NOMO-1 (cell line): ENCODE data around the gene ARHGEF39.
A peak's percentile ranks its signal among the peaks of the same experiment; 100 is the strongest.

Experiments
- DNase-seq, 2 experiments: peaks; one replicate each; lab custom pipeline; 2025; ENCODE audit not compliant: unreplicated experiment in 2 of 2; lab: John Stamatoyannopoulos, UW

Gene ARHGEF39

GRCh38 chr9:35691757-35692301 lies 26.8 kb upstream of the ARHGEF39 start:
- no peak for DNase-seq

- peak; percentile 45 to 47 for DNase-seq
Observed at GRCh38 chr9:35691334-35691650, 26.3 kb upstream of the ARHGEF39 start.

GRCh38 chr9:35690614-35691333 lies 25.8 kb upstream of the ARHGEF39 start:
- DNase-seq: peak; percentile 34 to 47

- DNase-seq: no peak
Observed at GRCh38 chr9:35690294-35690613, 25.3 kb upstream of the ARHGEF39 start.

GRCh38 chr9:35689542-35690293 lies 24.7 kb upstream of the ARHGEF39 start, which contains the start of gene TPM2:
TSS of gene TPM2 (minus strand) at chr9:35689925. CDS start at chr9:35689817, 108 bp downstream.
- DNase-seq: no peak

- DNase-seq: peak; percentile 9 to 17
Observed at GRCh38 chr9:35688558-35689541, 23.9 kb upstream of the ARHGEF39 start.

- no peak for DNase-seq
Observed at GRCh38 chr9:35687972-35688557, 23.1 kb upstream of the ARHGEF39 start.

- DNase-seq: no peak
Observed at GRCh38 chr9:35687306-35687705, 22.3 kb upstream of the ARHGEF39 start.

- no peak for DNase-seq
Observed at GRCh38 chr9:35686222-35687203, 21.5 kb upstream of the ARHGEF39 start.

GRCh38 chr9:35685506-35685905 lies 20.5 kb upstream of the ARHGEF39 start:
- no peak for DNase-seq

- DNase-seq: no peak
Observed at GRCh38 chr9:35684921-35685320, 19.9 kb upstream of the ARHGEF39 start.

- DNase-seq: no peak
Observed at GRCh38 chr9:35683323-35683722, 18.3 kb upstream of the ARHGEF39 start.

- DNase-seq: no peak
Observed at GRCh38 chr9:35682520-35683315, 17.7 kb upstream of the ARHGEF39 start.

GRCh38 chr9:35682051-35682450 lies 17.1 kb upstream of the ARHGEF39 start:
- DNase-seq: no peak

- no peak for DNase-seq
Observed at GRCh38 chr9:35681341-35682002, 16.5 kb upstream of the ARHGEF39 start.

GRCh38 chr9:35680331-35681105 lies 15.5 kb upstream of the ARHGEF39 start:
- no peak for DNase-seq

- no peak for DNase-seq
Observed at GRCh38 chr9:35679766-35680330, 14.9 kb upstream of the ARHGEF39 start.
